Peyer's patch (tissue), 4 donors: ENCODE results near the gene VMAC.

Experiments used
- POLR2A ChIP-seq, 2 donors: fragments of 450-650 bp; IDR thresholded peaks; one replicate each; pipeline ENCODE4 v1.5.1; 2017; ENCODE audit warnings: antibody characterized with exemption in 2 of 2, mild to moderate bottlenecking in 2 of 2, moderate library complexity in 2 of 2
- TF ChIP-seq, protein P1 (sequence below), 6 experiments: fragments of 450-650 bp in 4 of 6; fragments of 200-600 bp in 2 of 6; sonication (generic) in 1 of 6; IDR thresholded peaks; one replicate each; pipeline ENCODE4 v1.5.1; 2017 to 2019; ENCODE audit warnings: antibody characterized with exemption in 6 of 6, mild to moderate bottlenecking in 3 of 6, moderate library complexity in 1 of 6

DNA sequence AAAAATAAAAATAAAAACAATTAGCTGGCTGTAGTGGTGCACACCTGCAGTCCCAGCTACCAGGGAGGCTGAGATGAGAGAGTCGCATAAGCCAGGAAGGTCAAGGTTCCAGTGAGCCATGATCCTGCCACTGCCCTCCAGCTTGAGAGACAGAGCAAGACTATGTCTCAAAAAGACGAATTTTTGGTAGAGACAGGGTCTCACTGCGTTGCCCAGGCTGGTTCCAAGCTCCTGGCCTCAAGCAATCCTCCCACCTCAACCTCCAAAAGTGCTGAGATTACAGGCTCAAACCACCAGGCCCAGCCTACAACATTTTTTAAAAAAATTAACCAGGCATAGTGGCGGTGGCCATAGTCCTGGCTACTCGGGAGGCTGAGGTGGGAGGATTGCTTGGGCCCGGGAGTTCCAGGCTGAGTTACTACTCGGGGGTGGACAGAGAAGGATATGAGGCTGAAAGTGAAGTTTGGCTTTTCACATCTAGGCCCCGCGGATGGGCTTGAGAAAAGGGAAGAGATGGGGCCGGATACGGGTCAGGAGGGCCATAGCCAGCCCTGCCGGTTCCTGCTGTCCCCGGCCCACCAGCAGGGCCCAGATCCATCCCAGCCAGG lies 11.3 kb upstream of the VMAC start:
- TF ChIP-seq, protein P1, sequence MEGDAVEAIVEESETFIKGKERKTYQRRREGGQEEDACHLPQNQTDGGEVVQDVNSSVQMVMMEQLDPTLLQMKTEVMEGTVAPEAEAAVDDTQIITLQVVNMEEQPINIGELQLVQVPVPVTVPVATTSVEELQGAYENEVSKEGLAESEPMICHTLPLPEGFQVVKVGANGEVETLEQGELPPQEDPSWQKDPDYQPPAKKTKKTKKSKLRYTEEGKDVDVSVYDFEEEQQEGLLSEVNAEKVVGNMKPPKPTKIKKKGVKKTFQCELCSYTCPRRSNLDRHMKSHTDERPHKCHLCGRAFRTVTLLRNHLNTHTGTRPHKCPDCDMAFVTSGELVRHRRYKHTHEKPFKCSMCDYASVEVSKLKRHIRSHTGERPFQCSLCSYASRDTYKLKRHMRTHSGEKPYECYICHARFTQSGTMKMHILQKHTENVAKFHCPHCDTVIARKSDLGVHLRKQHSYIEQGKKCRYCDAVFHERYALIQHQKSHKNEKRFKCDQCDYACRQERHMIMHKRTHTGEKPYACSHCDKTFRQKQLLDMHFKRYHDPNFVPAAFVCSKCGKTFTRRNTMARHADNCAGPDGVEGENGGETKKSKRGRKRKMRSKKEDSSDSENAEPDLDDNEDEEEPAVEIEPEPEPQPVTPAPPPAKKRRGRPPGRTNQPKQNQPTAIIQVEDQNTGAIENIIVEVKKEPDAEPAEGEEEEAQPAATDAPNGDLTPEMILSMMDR (IDR thresholded peaks at IDR 0.05) = no peak
- TF ChIP-seq POLR2A (IDR thresholded peaks at IDR 0.05) = no peak
